ENCODE data around the gene JCAD. TPM values are rescaled to one million over a fixed set of nuclear protein-coding genes. Genes with fewer than 3 reads are reported as not detected.

The JCAD gene
- total RNA-seq, 4 donors from 2014 or later, result 33.6 to 65.2 (median 53.3) TPM

DNA sequence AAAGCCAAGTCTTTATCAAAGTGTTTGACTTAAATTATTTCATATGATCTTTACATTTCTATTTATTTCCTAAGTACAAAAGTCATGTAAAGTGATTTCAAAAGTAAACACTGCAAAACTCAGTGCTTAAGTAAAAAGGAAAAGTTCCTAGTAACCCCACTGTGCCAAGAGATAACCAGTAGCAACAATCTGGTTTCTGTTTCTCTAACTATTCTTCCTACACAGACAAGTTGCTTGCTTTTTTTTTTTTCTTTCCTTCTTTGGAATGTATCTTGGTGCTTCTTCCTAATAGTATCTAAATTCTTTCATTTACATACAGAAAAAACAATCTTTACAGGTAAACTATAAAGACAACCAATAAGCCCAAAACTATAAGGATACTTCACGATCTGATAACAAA lies 3.1 kb downstream of the JCAD start:
- H3K27ac ChIP-seq (replicated peaks in 1 of 4), result peak overlapping the region; percentile 86 to 90 (median 88)
- H3K4me1 ChIP-seq, result peaks cover 19 to 56% (median 53%) of the 10 kb centered on the region in 4 donors
- intact Hi-C loops (cut with DNase I), result no loop called here

DNA sequence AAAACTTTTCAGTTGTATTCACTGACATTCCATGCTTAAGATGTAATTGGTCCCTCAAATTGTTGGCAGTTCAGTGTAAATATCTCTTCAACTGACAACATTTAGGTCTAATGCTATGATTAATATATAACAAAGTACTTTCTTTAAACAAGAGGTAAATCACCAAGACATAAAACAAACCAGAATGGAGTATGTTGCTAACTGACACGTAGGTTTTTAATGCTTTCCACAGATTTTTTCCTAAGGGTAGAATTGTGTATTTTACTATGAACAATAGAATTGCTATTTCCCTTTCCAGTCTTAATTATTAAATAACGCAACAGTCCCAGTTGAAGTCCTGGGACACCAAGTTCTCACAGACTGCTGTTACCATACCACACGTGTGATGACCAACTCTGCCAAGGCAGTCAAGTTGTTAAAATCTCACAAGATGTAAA lies 4.1 kb downstream of the JCAD start:
- no peak for TF ChIP-seq POLR2A (IDR thresholded peaks at IDR 0.05; ENCODE audit: low read depth)
- TF ChIP-seq POLR2AphosphoS5 (IDR thresholded peaks at IDR 0.05), result peak; percentile 75 to 81
- TF ChIP-seq CTCF (IDR thresholded peaks at IDR 0.05), result no peak
- TF ChIP-seq EP300 (IDR thresholded peaks at IDR 0.05), result peak; percentile 29
- peaks cover 23 to 56% (median 55%) of the 10 kb centered on the region in 4 donors for H3K4me1 ChIP-seq
- no peak overlapping the region for H3K4me3 ChIP-seq
- WGBS, result 26% methylated on average over 3 of the region's 3 CpGs
- no peaks in the 10 kb centered on the region for H3K27me3 ChIP-seq
- H3K27ac ChIP-seq (replicated peaks in 1 of 4), result peak overlapping the region; percentile 86 to 90 (median 88)
- intact Hi-C loops (cut with DNase I), result no loop called here
- peaks cover 0 to 4% (median 2%) of the 10 kb centered on the region in 4 donors for H3K36me3 ChIP-seq
- no peaks in the 10 kb centered on the region for H3K9me3 ChIP-seq
- DNase-seq (ENCODE audit: extremely low spot score), result no peak

More for the DNA sequence above, 3.1 kb downstream of the JCAD start:
- TF ChIP-seq CTCF (IDR thresholded peaks at IDR 0.05) (no peak), POLR2A (IDR thresholded peaks at IDR 0.05; ENCODE audit: low read depth) (no peak), POLR2AphosphoS5 (IDR thresholded peaks at IDR 0.05) (no peak), EP300 (IDR thresholded peaks at IDR 0.05) (no peak)
- Histone ChIP-seq H3K27me3 (no peaks in the 10 kb centered on the region), H3K4me3 (no peak overlapping the region), H3K36me3 (peaks cover 0 to 4% (median 2%) of the 10 kb centered on the region in 4 donors), H3K9me3 (no peaks in the 10 kb centered on the region)
- WGBS, result 78% methylated on average over 1 of the region's 1 CpG
- DNase-seq (ENCODE audit: extremely low spot score), result no peak

GRCh38 chr10:30052062-30052461 lies 7.3 kb downstream of the JCAD start:
- no peak overlapping the region for H3K4me3 ChIP-seq
- no peak overlapping the region for H3K27ac ChIP-seq (replicated peaks in 1 of 4)
- intact Hi-C loops (cut with DNase I), result no loop called here
- no peak for DNase-seq (ENCODE audit: extremely low spot score)
- H3K4me1 ChIP-seq, result peaks cover 24 to 35% (median 31%) of the 10 kb centered on the region in 4 donors
- peaks cover 0 to 13% (median 8%) of the 10 kb centered on the region in 4 donors for H3K36me3 ChIP-seq
- TF ChIP-seq POLR2AphosphoS5 (IDR thresholded peaks at IDR 0.05) (no peak), EP300 (IDR thresholded peaks at IDR 0.05) (no peak), CTCF (IDR thresholded peaks at IDR 0.05) (no peak), POLR2A (IDR thresholded peaks at IDR 0.05; ENCODE audit: low read depth) (no peak)
- no peaks in the 10 kb centered on the region for H3K9me3 ChIP-seq
- H3K27me3 ChIP-seq, result no peaks in the 10 kb centered on the region
- WGBS, result 91% methylated on average over 6 of the region's 6 CpGs

DNA sequence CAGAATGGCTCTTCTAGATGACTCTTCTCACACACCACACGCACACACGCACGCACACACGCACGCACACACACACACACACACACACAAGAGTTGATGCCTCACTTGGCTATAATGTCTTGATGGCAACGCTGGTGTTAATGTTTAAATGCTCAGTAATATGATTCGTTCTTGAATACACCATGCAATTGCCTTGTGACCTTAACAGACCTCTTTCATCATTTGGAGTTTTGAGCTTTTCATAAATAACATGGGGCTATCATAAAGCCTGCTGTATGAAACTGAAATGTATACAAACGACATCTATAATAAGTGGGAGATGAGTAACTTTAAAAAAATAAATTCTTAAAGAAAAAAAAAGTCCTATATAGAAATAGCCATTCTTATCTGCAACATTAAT lies 8.2 kb downstream of the JCAD start:
- TF ChIP-seq EP300 (IDR thresholded peaks at IDR 0.05) (no peak), POLR2A (IDR thresholded peaks at IDR 0.05; ENCODE audit: low read depth) (no peak), POLR2AphosphoS5 (IDR thresholded peaks at IDR 0.05) (no peak), CTCF (IDR thresholded peaks at IDR 0.05) (no peak)
- DNase-seq (ENCODE audit: extremely low spot score), result no peak
- Histone ChIP-seq H3K4me1 (peaks cover 16 to 35% (median 23%) of the 10 kb centered on the region in 4 donors), H3K36me3 (peaks cover 0 to 21% (median 16%) of the 10 kb centered on the region in 4 donors), H3K9me3 (no peaks in the 10 kb centered on the region), H3K27ac (replicated peaks in 1 of 4) (no peak overlapping the region), H3K4me3 (no peak overlapping the region), H3K27me3 (no peaks in the 10 kb centered on the region)
- WGBS, result 79% methylated on average over 8 of the region's 8 CpGs
- intact Hi-C loops (cut with DNase I), result no loop called here

DNA sequence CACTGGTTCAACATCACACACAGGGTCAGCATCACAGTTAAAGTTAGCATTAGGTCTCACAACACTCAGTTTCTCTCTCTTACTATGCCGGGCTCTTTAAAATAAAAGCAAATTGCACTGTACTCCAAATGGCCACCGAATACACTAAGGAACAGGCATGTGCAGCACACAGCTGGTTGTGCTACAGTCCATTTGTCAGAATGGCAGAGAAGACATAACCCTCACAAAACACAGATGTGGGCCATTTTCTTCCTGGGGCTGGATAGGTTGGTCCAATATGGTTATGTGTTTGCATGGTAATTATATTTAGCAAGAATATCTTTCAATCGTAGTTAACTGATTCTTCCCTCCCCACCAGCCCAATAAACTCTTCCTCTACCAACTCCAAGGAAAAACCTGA lies 9.0 kb downstream of the JCAD start:
- no peak for TF ChIP-seq POLR2AphosphoS5 (IDR thresholded peaks at IDR 0.05)
- no peak for TF ChIP-seq POLR2A (IDR thresholded peaks at IDR 0.05; ENCODE audit: low read depth)
- no peak for TF ChIP-seq EP300 (IDR thresholded peaks at IDR 0.05)
- no peak for TF ChIP-seq CTCF (IDR thresholded peaks at IDR 0.05)
- Histone ChIP-seq H3K27me3 (no peaks in the 10 kb centered on the region), H3K27ac (replicated peaks in 1 of 4) (no peak overlapping the region), H3K36me3 (peaks cover 0 to 29% (median 20%) of the 10 kb centered on the region in 4 donors), H3K4me3 (no peak overlapping the region), H3K4me1 (peaks cover 8 to 35% (median 14%) of the 10 kb centered on the region in 4 donors), H3K9me3 (no peaks in the 10 kb centered on the region)
- DNase-seq (ENCODE audit: extremely low spot score), result no peak
- intact Hi-C loops (cut with DNase I), result no loop called here
- 71% methylated on average over 3 of the region's 3 CpGs for WGBS

Measured in esophagus muscularis mucosa (tissue), 4 donors.